Measurements from ENCODE around the gene THEMIS2. TPM values are rescaled to one million over a fixed set of nuclear protein-coding genes. Genes with fewer than 3 reads are reported as not detected.
A peak's percentile ranks its signal among the peaks of the same experiment; 100 is the strongest.

Gene THEMIS2
- total RNA-seq, 2 experiments from 2014 or later = 20.2 to 21.6 TPM

- CTCF ChIA-PET = interaction anchor here (1.1 to 2.1 kb wide), 3 partner anchors 27 to 161 kb away, joined by 3 to 5 read pairs (median 4); no protein-coding TSS in a partner anchor
- intact Hi-C loops (cut with DNase I, micrococcal nuclease) = loop anchor here in 1 of 2 experiments (2.0 kb wide), 2 partner anchors 58 to 104 kb away; partner anchors contain the start of gene STX12
- peak; percentile 99 for ATAC-seq (ENCODE audit: poor library complexity)
- Histone ChIP-seq H3K36me3 (ENCODE audit: insufficient read depth, low read length) (peaks cover 27% of the 10 kb centered on the region), H3K4me1 (ENCODE audit: insufficient read depth, low read length) (peaks cover 27% of the 10 kb centered on the region), H3K27me3 (ENCODE audit: control insufficient read depth in 1 of 2, insufficient read depth in 2 of 2, low read length in 2 of 2) (no peaks in the 10 kb centered on the region), H3K4me3 (ENCODE audit: low read length) (peak within 1 kb of the TSS; percentile 93), H3K9me3 (ENCODE audit: control insufficient read depth in 1 of 2, insufficient read depth in 1 of 2, low read length in 2 of 2) (no peaks in the 10 kb centered on the region), H3K27ac (ENCODE audit: low read depth in 1 of 2, low read length in 2 of 2) (peak within 1 kb of the TSS; percentile 64 to 74)
- peak; percentile 73 to 96 (median 86) for DNase-seq
- Mint-ChIP-seq H3K4me1 (ENCODE audit: low read depth) (peaks cover 46% of the 10 kb centered on the region), H3K4me3 (peak within 1 kb of the TSS; percentile 96), H3K9me3 (no peaks in the 10 kb centered on the region), H3K27me3 (no peaks in the 10 kb centered on the region), H3K36me3 (ENCODE audit: low read depth) (peaks cover 48% of the 10 kb centered on the region), H3K27ac (peak within 1 kb of the TSS; percentile 93)
- TF ChIP-seq CTCF (IDR thresholded peaks at IDR 0.05) = no peak
- POLR2A ChIA-PET = interaction anchor here (0.7 to 2.2 kb wide), 11 partner anchors 38 to 751 kb away, joined by 3 to 15 read pairs (median 4); partner anchors contain the start of genes FAM76A and STX12
Measured at GRCh38 chr1:27830621-27831440, 41.5 kb upstream of the THEMIS2 start, which contains the start of gene PPP1R8. Gene PPP1R8 (plus strand): TSS chr1:27830782. CDS start chr1:27830836, 54 bp downstream.

GRCh38 chr1:27831568-27832410, 40.6 kb upstream of the THEMIS2 start:
- H3K27me3 Mint-ChIP-seq = no peaks in the 10 kb centered on the region
- Histone ChIP-seq H3K36me3 (ENCODE audit: insufficient read depth, low read length) (peaks cover 31% of the 10 kb centered on the region), H3K27me3 (ENCODE audit: control insufficient read depth in 1 of 2, insufficient read depth in 2 of 2, low read length in 2 of 2) (no peaks in the 10 kb centered on the region), H3K4me3 (ENCODE audit: low read length) (peak overlapping the region; percentile 93), H3K27ac (ENCODE audit: low read depth in 1 of 2, low read length in 2 of 2) (no peak overlapping the region), H3K9me3 (ENCODE audit: control insufficient read depth in 1 of 2, insufficient read depth in 1 of 2, low read length in 2 of 2) (no peaks in the 10 kb centered on the region), H3K4me1 (ENCODE audit: insufficient read depth, low read length) (peaks cover 27% of the 10 kb centered on the region)
- peak overlapping the region; percentile 96 for H3K4me3 Mint-ChIP-seq
- intact Hi-C loops (cut with DNase I, micrococcal nuclease) = loop anchor here in 1 of 2 experiments (2.0 kb wide), 2 partner anchors 59 to 105 kb away; partner anchors contain the start of gene STX12
- no peak for ATAC-seq (ENCODE audit: poor library complexity)
- ChIA-PET POLR2A (interaction anchor here (0.8 to 1.5 kb wide), 3 partner anchors 214 to 429 kb away, joined by 3 to 5 read pairs (median 4); no protein-coding TSS in a partner anchor), CTCF (interaction anchor here (2.1 kb wide), 1 partner anchor 148 kb away, joined by 5 read pairs; no protein-coding TSS in a partner anchor)
- H3K9me3 Mint-ChIP-seq = no peaks in the 10 kb centered on the region
- peaks cover 50% of the 10 kb centered on the region for H3K4me1 Mint-ChIP-seq (ENCODE audit: low read depth)
- DNase-seq = no peak
- peaks cover 52% of the 10 kb centered on the region for H3K36me3 Mint-ChIP-seq (ENCODE audit: low read depth)
- no peak for TF ChIP-seq CTCF (IDR thresholded peaks at IDR 0.05)
- peak overlapping the region; percentile 93 for H3K27ac Mint-ChIP-seq

DNA sequence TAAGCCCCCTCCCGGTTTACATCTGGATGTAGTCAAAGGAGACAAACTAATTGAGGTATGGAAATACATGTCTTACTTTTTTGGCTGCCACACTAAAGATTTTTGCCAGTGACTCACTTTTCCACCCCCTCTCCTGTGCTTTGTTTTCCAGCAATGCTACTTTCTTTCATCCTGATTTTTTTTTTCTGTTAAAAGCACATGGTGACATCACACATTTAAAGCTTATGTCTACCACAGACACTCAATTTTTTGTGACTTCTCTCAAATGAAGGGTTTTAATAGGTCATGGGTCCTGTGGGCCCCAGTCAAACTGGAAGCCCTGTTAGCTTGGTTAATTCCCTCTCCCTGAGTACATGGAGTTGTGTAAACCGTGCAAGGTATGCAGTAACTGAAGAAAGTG, 39.6 kb upstream of the THEMIS2 start:
- intact Hi-C loops (cut with DNase I, micrococcal nuclease) = no loop called here
- Mint-ChIP-seq H3K27me3 (no peaks in the 10 kb centered on the region), H3K27ac (peak overlapping the region; percentile 93), H3K4me1 (ENCODE audit: low read depth) (peaks cover 50% of the 10 kb centered on the region), H3K9me3 (no peaks in the 10 kb centered on the region), H3K36me3 (ENCODE audit: low read depth) (peaks cover 52% of the 10 kb centered on the region), H3K4me3 (peak overlapping the region; percentile 96)
- ATAC-seq (ENCODE audit: poor library complexity) (no peak), DNase-seq (no peak)
- ChIA-PET CTCF (no interaction called here), POLR2A (no interaction called here)
- H3K9me3 ChIP-seq (ENCODE audit: control insufficient read depth in 1 of 2, insufficient read depth in 1 of 2, low read length in 2 of 2) = no peaks in the 10 kb centered on the region
- no peak for TF ChIP-seq CTCF (IDR thresholded peaks at IDR 0.05)
- no peak overlapping the region for H3K4me3 ChIP-seq (ENCODE audit: low read length)
- H3K27me3 ChIP-seq (ENCODE audit: control insufficient read depth in 1 of 2, insufficient read depth in 2 of 2, low read length in 2 of 2) = no peaks in the 10 kb centered on the region
- H3K36me3 ChIP-seq (ENCODE audit: insufficient read depth, low read length) = peaks cover 31% of the 10 kb centered on the region
- H3K4me1 ChIP-seq (ENCODE audit: insufficient read depth, low read length) = peaks cover 27% of the 10 kb centered on the region
- no peak overlapping the region for H3K27ac ChIP-seq (ENCODE audit: low read depth in 1 of 2, low read length in 2 of 2)

Measured in CD4-positive, alpha-beta T cell (primary cell).